Measurements from ENCODE around the gene ENTREP1.

- TF ChIP-seq, protein P1, sequence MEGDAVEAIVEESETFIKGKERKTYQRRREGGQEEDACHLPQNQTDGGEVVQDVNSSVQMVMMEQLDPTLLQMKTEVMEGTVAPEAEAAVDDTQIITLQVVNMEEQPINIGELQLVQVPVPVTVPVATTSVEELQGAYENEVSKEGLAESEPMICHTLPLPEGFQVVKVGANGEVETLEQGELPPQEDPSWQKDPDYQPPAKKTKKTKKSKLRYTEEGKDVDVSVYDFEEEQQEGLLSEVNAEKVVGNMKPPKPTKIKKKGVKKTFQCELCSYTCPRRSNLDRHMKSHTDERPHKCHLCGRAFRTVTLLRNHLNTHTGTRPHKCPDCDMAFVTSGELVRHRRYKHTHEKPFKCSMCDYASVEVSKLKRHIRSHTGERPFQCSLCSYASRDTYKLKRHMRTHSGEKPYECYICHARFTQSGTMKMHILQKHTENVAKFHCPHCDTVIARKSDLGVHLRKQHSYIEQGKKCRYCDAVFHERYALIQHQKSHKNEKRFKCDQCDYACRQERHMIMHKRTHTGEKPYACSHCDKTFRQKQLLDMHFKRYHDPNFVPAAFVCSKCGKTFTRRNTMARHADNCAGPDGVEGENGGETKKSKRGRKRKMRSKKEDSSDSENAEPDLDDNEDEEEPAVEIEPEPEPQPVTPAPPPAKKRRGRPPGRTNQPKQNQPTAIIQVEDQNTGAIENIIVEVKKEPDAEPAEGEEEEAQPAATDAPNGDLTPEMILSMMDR (IDR thresholded peaks at IDR 0.05) = no peak
- TF ChIP-seq EZH2 (IDR thresholded peaks at IDR 0.05; ENCODE audit: borderline replicate concordance, insufficient read depth, low read depth, low read length, poor library complexity, severe bottlenecking) = no peak
Observed at GRCh38 chr9:69433392-69433791, 108.4 kb downstream of the ENTREP1 start.
